Rectal smooth muscle tissue (tissue), 1 donor: ENCODE data around the gene PTGIS.

Source experiments
- H3K27ac ChIP-seq: one replicate; pipeline ENCODE4 v1.7.0; 2013; ENCODE audit warnings: low read depth, low read length, inconsistent platforms
- H3K27me3 ChIP-seq: one replicate; pipeline ENCODE4 v1.7.0; 2013; ENCODE audit warnings: low read length; ENCODE audit not compliant: control insufficient read depth, insufficient read depth
- H3K36me3 ChIP-seq: one replicate; pipeline ENCODE4 v1.7.0; 2013; ENCODE audit warnings: low read length; ENCODE audit not compliant: control insufficient read depth, insufficient read depth
- H3K4me1 ChIP-seq: one replicate; pipeline ENCODE4 v1.7.0; 2013; ENCODE audit warnings: low read length; ENCODE audit not compliant: control insufficient read depth, insufficient read depth
- H3K4me3 ChIP-seq: one replicate; pipeline ENCODE4 v1.7.0; 2013; ENCODE audit warnings: low read length
- H3K9ac ChIP-seq: one replicate; pipeline ENCODE4 v1.7.0; 2013; ENCODE audit warnings: low read length

Gene PTGIS

GRCh38 chr20:49507741-49508434 is 60.0 kb downstream of the PTGIS start:
- H3K9ac ChIP-seq = no peak overlapping the region
- H3K4me3 ChIP-seq = no peak overlapping the region
- no peaks in the 10 kb centered on the region for H3K36me3 ChIP-seq
- H3K27ac ChIP-seq = no peak overlapping the region
- peaks cover 9% of the 10 kb centered on the region for H3K4me1 ChIP-seq
- H3K27me3 ChIP-seq = no peaks in the 10 kb centered on the region

GRCh38 chr20:49505518-49505917 is 62.4 kb downstream of the PTGIS start:
- Histone ChIP-seq H3K9ac (no peak overlapping the region), H3K4me1 (peaks cover 3% of the 10 kb centered on the region), H3K4me3 (no peak overlapping the region), H3K27me3 (no peaks in the 10 kb centered on the region), H3K36me3 (no peaks in the 10 kb centered on the region), H3K27ac (no peak overlapping the region)

GRCh38 chr20:49503176-49503575 is 64.8 kb downstream of the PTGIS start:
- Histone ChIP-seq H3K27ac (no peak overlapping the region), H3K4me1 (no peaks in the 10 kb centered on the region)

GRCh38 chr20:49501917-49502316 is 66.0 kb downstream of the PTGIS start:
- H3K27ac ChIP-seq = no peak overlapping the region
- H3K4me3 ChIP-seq = no peak overlapping the region
- H3K9ac ChIP-seq = no peak overlapping the region
- H3K36me3 ChIP-seq = no peaks in the 10 kb centered on the region
- H3K27me3 ChIP-seq = no peaks in the 10 kb centered on the region
- H3K4me1 ChIP-seq = no peaks in the 10 kb centered on the region

More at GRCh38 chr20:49503176-49503575, 64.8 kb downstream of the PTGIS start:
- Histone ChIP-seq H3K36me3 (no peaks in the 10 kb centered on the region), H3K27me3 (no peaks in the 10 kb centered on the region), H3K9ac (no peak overlapping the region), H3K4me3 (no peak overlapping the region)

- Histone ChIP-seq H3K27ac (no peak overlapping the region), H3K27me3 (no peaks in the 10 kb centered on the region), H3K4me3 (no peak overlapping the region), H3K36me3 (no peaks in the 10 kb centered on the region), H3K9ac (no peak overlapping the region), H3K4me1 (no peaks in the 10 kb centered on the region)
Observed at GRCh38 chr20:49497398-49497669, 70.6 kb downstream of the PTGIS start.

- no peaks in the 10 kb centered on the region for H3K36me3 ChIP-seq
- H3K9ac ChIP-seq = no peak overlapping the region
- no peaks in the 10 kb centered on the region for H3K27me3 ChIP-seq
- no peaks in the 10 kb centered on the region for H3K4me1 ChIP-seq
- H3K4me3 ChIP-seq = no peak overlapping the region
- no peak overlapping the region for H3K27ac ChIP-seq
Observed at GRCh38 chr20:49496553-49497397, 71.2 kb downstream of the PTGIS start.

GRCh38 chr20:49496043-49496442 is 71.9 kb downstream of the PTGIS start:
- Histone ChIP-seq H3K4me3 (no peak overlapping the region), H3K9ac (no peak overlapping the region), H3K27ac (no peak overlapping the region), H3K4me1 (no peaks in the 10 kb centered on the region), H3K27me3 (no peaks in the 10 kb centered on the region), H3K36me3 (no peaks in the 10 kb centered on the region)

GRCh38 chr20:49490689-49491088 is 77.2 kb downstream of the PTGIS start:
- Histone ChIP-seq H3K27ac (no peak overlapping the region), H3K36me3 (no peaks in the 10 kb centered on the region), H3K9ac (no peak overlapping the region), H3K4me1 (no peaks in the 10 kb centered on the region), H3K27me3 (no peaks in the 10 kb centered on the region), H3K4me3 (no peak overlapping the region)

- no peaks in the 10 kb centered on the region for H3K36me3 ChIP-seq
- H3K9ac ChIP-seq = no peak overlapping the region
- no peak overlapping the region for H3K27ac ChIP-seq
- no peaks in the 10 kb centered on the region for H3K4me1 ChIP-seq
- no peak overlapping the region for H3K4me3 ChIP-seq
- no peaks in the 10 kb centered on the region for H3K27me3 ChIP-seq
Observed at GRCh38 chr20:49489688-49490087, 78.2 kb downstream of the PTGIS start.

GRCh38 chr20:49486064-49486463 is 81.9 kb downstream of the PTGIS start:
- Histone ChIP-seq H3K27me3 (no peaks in the 10 kb centered on the region), H3K9ac (no peak overlapping the region), H3K27ac (no peak overlapping the region), H3K36me3 (no peaks in the 10 kb centered on the region), H3K4me3 (no peak overlapping the region), H3K4me1 (no peaks in the 10 kb centered on the region)

- H3K27me3 ChIP-seq = no peaks in the 10 kb centered on the region
- no peak overlapping the region for H3K9ac ChIP-seq
- no peak overlapping the region for H3K4me3 ChIP-seq
- no peak overlapping the region for H3K27ac ChIP-seq
- no peaks in the 10 kb centered on the region for H3K36me3 ChIP-seq
- H3K4me1 ChIP-seq = no peaks in the 10 kb centered on the region
Observed at GRCh38 chr20:49485563-49485962, 82.4 kb downstream of the PTGIS start.

- Histone ChIP-seq H3K9ac (no peak overlapping the region), H3K36me3 (no peaks in the 10 kb centered on the region), H3K27me3 (no peaks in the 10 kb centered on the region), H3K27ac (no peak overlapping the region), H3K4me1 (no peaks in the 10 kb centered on the region), H3K4me3 (peak overlapping the region; percentile 68)
Observed at GRCh38 chr20:49484180-49485140, 83.5 kb downstream of the PTGIS start.
